Activated B cell treated with CpG ODN at 0.5 μM for 24 hours (primary cell): ENCODE measurements around the gene CIT. TPM values are rescaled to one million over a fixed set of nuclear protein-coding genes. Genes with fewer than 3 reads are reported as not detected.

ENCODE experiments used
- ATAC-seq: fragments of 200-7000 bp; cut with Tn5 transposase; one replicate; pipeline ENCODE4 v1.10.0; 2021; ENCODE audit warnings: low read depth, mild to moderate bottlenecking, moderate library complexity
- CTCF ChIA-PET: fragments of 350-600 bp; sonication (Branson Sonifier 250); formaldehyde crosslinking; loops from one replicate; lab custom pipeline; 2021; ENCODE audit warnings: antibody characterized with exemption; lab: Charles Lee
- POLR2A ChIA-PET: fragments of 350-600 bp; sonication (Branson Sonifier 250); formaldehyde crosslinking; loops from one replicate; lab custom pipeline; 2021; ENCODE audit warnings: antibody characterized with exemption; lab: Charles Lee
- DNase-seq: peaks from one replicate; pipeline ENCODE4 v3.0.0; 2022
- H3K27ac Mint-ChIP-seq: one replicate; pipeline ENCODE4 v1.8.0; 2020; ENCODE audit warnings: mixed read lengths
- H3K27me3 Mint-ChIP-seq: one replicate; pipeline ENCODE4 v1.8.0; 2021; ENCODE audit warnings: mixed read lengths
- H3K36me3 Mint-ChIP-seq: one replicate; pipeline ENCODE4 v1.8.0; 2021; ENCODE audit warnings: low read depth, mixed read lengths
- H3K4me1 Mint-ChIP-seq: one replicate; pipeline ENCODE4 v1.8.0; 2021; ENCODE audit warnings: mixed read lengths
- H3K4me3 Mint-ChIP-seq: one replicate; pipeline ENCODE4 v1.8.0; 2020; ENCODE audit warnings: mild to moderate bottlenecking, mixed read lengths
- H3K9me3 Mint-ChIP-seq: one replicate; pipeline ENCODE4 v1.8.0; 2020; ENCODE audit warnings: mixed read lengths
- CTCF ChIP-seq: fragments of 200-600 bp; IDR thresholded peaks from one replicate; pipeline ENCODE4 v1.8.0; 2022; ENCODE audit warnings: antibody characterized with exemption, mild to moderate bottlenecking
- intact Hi-C: fragments of 100-400 bp; cut with micrococcal nuclease; formaldehyde crosslinking; loops from one replicate; pipeline ENCODE4 v1.15.1; 2024
- total RNA-seq: library from RNA; stranded (reverse); gene quantifications from 2 replicates; pipeline ENCODE4 v1.2.3, GENCODE V29; 2022

Gene CIT
- total RNA-seq, 1 donor from 2014 or later: 6.1 TPM

GRCh38 chr12:119772431-119772830 lies 104.7 kb downstream of the CIT start:
- Mint-ChIP-seq H3K4me1 (no peaks in the 10 kb centered on the region), H3K27me3 (no peaks in the 10 kb centered on the region), H3K4me3 (no peak overlapping the region), H3K9me3 (no peaks in the 10 kb centered on the region), H3K36me3 (no peaks in the 10 kb centered on the region), H3K27ac (no peak overlapping the region)
- DNase-seq (no peak), ATAC-seq (no peak)
- TF ChIP-seq CTCF: no peak
- ChIA-PET POLR2A (no interaction called here), CTCF (no interaction called here)
- intact Hi-C loops: no loop called here

GRCh38 chr12:119770146-119770545 lies 107.0 kb downstream of the CIT start:
- Mint-ChIP-seq H3K4me1 (no peaks in the 10 kb centered on the region), H3K27ac (no peak overlapping the region), H3K27me3 (no peaks in the 10 kb centered on the region), H3K4me3 (no peak overlapping the region), H3K36me3 (no peaks in the 10 kb centered on the region), H3K9me3 (no peaks in the 10 kb centered on the region)
- ATAC-seq (no peak), DNase-seq (no peak)
- ChIA-PET CTCF (no interaction called here), POLR2A (no interaction called here)
- intact Hi-C loops: no loop called here
- TF ChIP-seq CTCF: no peak

GRCh38 chr12:119762619-119763018 lies 114.5 kb downstream of the CIT start:
- Mint-ChIP-seq H3K4me3 (no peak overlapping the region), H3K4me1 (no peaks in the 10 kb centered on the region), H3K27me3 (no peaks in the 10 kb centered on the region), H3K36me3 (peaks cover 4% of the 10 kb centered on the region), H3K9me3 (peaks cover 9% of the 10 kb centered on the region), H3K27ac (no peak overlapping the region)
- TF ChIP-seq CTCF: no peak
- no peak for ATAC-seq
- ChIA-PET CTCF (no interaction called here), POLR2A (no interaction called here)
- intact Hi-C loops: no loop called here
- DNase-seq: no peak

DNA sequence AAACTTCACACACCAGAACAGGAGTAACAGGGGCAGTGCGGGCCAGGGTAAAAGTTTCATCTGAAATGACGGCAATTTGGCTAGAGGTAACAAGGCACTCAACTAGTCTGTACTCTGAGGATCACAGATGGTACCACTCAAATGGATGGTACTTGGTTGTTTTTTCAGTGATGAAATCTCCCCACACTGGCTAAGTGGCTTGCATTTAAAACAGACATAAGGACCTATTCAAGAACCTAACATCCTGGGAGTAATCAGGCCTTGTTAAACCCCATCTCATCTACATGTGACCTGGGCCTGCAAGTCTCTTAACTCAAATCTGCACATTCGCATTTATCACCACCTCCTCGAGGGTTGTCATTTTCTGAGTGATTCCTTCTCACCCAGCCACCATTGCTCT lies 118.4 kb downstream of the CIT start:
- no peak for ATAC-seq
- Mint-ChIP-seq H3K4me3 (no peak overlapping the region), H3K9me3 (peaks cover 5% of the 10 kb centered on the region), H3K27ac (no peak overlapping the region), H3K27me3 (no peaks in the 10 kb centered on the region), H3K4me1 (no peaks in the 10 kb centered on the region), H3K36me3 (peaks cover 2% of the 10 kb centered on the region)
- no peak for TF ChIP-seq CTCF
- intact Hi-C loops: no loop called here
- no peak for DNase-seq
- ChIA-PET CTCF (no interaction called here), POLR2A (no interaction called here)

- intact Hi-C loops: no loop called here
- no peak for ATAC-seq
- no peak for TF ChIP-seq CTCF
- ChIA-PET POLR2A (no interaction called here), CTCF (no interaction called here)
- peaks cover 2% of the 10 kb centered on the region for H3K36me3 Mint-ChIP-seq
- H3K4me3 Mint-ChIP-seq: no peak overlapping the region
- H3K27me3 Mint-ChIP-seq: no peaks in the 10 kb centered on the region
- no peaks in the 10 kb centered on the region for H3K4me1 Mint-ChIP-seq
- H3K27ac Mint-ChIP-seq: no peak overlapping the region
- peaks cover 5% of the 10 kb centered on the region for H3K9me3 Mint-ChIP-seq
- DNase-seq: no peak
These were observed 118.9 kb downstream of the CIT start for GRCh38 chr12:119758234-119758633.
